ENCODE results near the gene TPX2. TPM values are rescaled to one million over a fixed set of nuclear protein-coding genes. Genes with fewer than 3 reads are reported as not detected.
A peak's percentile ranks its signal among the peaks of the same experiment; 100 is the strongest.

TPX2 gene
- total and polyA plus RNA-seq, 2 donors (not counting 1 experiment from before 2014, with no cell fraction given): 0.30 to 0.31 TPM

DNA sequence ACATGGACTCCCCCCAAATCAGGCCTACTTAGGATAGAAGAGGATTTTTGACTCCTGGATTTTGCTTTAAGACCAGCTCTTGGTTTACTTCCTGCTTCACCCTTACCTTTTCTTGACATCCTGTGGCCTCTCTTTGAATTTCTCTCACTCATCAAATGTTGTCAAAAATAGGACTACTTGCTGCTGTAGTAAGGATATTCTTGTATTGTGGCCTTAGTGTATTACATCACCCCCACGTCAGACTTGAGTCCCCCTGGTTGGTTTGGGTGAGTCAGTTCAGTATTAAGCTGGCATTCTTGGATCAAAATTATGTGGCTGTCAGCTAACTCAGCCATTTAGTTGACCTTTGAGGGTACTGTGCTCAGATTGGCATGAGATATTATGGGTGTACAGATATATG is 1.1 kb downstream of the TPX2 start:
- Histone ChIP-seq H3K4me1 (ENCODE audit: control insufficient read depth in 2 of 2, insufficient read depth in 2 of 2, low read length in 2 of 2) (peaks cover 6 to 18% of the 10 kb centered on the region in 2 donors), H3K4me2 (replicated peaks; ENCODE audit: low read depth, low read length, poor library complexity, severe bottlenecking) (no peak overlapping the region), H3K9ac (ENCODE audit: low read length) (no peak overlapping the region), H3K9me3 (ENCODE audit: control extremely low read depth in 1 of 3, control insufficient read depth in 2 of 3, insufficient read depth in 1 of 3, low read length in 2 of 3) (no peaks in the 10 kb centered on the region), H3K79me2 (ENCODE audit: control insufficient read depth, insufficient read depth, low read length) (peaks cover 4% of the 10 kb centered on the region), H3K36me3 (replicated peaks in 1 of 2; ENCODE audit: control extremely low read depth in 1 of 2, control insufficient read depth in 1 of 2, extremely low read depth in 1 of 2, insufficient read depth in 2 of 2, low read length in 1 of 2) (no peaks in the 10 kb centered on the region), H3K4me3 (ENCODE audit: control extremely low read depth in 1 of 5, extremely low read depth in 1 of 5, insufficient read depth in 1 of 5, low read depth in 2 of 5, low read length in 4 of 5) (no peak overlapping the region), H3K27me3 (replicated peaks in 1 of 4; ENCODE audit: control extremely low read depth in 1 of 4, control insufficient read depth in 3 of 4, insufficient read depth in 4 of 4, low read length in 3 of 4) (no peaks in the 10 kb centered on the region), H4K20me1 (ENCODE audit: control insufficient read depth, insufficient read depth, low read length, poor library complexity, severe bottlenecking) (no peaks in the 10 kb centered on the region), H3K27ac (ENCODE audit: low read length in 2 of 2) (no peak overlapping the region), H2AFZ (ENCODE audit: insufficient read depth, low read depth, low read length, poor library complexity, severe bottlenecking) (peak overlapping the region; percentile 95)
- no peak for ATAC-seq (ENCODE audit: low read depth)
- intact Hi-C loops (cut with micrococcal nuclease): no loop called here
- POLR2A ChIA-PET: no interaction called here
- WGBS (ENCODE audit: insufficient coverage): no CpG with 5 or more reads among the region's 1 CpG
- Mint-ChIP-seq H3K4me1 (no peaks in the 10 kb centered on the region), H3K4me3 (no peak overlapping the region), H3K9me3 (ENCODE audit: insufficient read depth) (no peaks in the 10 kb centered on the region), H3K27ac (no peak overlapping the region), H3K27me3 (no peaks in the 10 kb centered on the region)
- TF ChIP-seq, protein P1, sequence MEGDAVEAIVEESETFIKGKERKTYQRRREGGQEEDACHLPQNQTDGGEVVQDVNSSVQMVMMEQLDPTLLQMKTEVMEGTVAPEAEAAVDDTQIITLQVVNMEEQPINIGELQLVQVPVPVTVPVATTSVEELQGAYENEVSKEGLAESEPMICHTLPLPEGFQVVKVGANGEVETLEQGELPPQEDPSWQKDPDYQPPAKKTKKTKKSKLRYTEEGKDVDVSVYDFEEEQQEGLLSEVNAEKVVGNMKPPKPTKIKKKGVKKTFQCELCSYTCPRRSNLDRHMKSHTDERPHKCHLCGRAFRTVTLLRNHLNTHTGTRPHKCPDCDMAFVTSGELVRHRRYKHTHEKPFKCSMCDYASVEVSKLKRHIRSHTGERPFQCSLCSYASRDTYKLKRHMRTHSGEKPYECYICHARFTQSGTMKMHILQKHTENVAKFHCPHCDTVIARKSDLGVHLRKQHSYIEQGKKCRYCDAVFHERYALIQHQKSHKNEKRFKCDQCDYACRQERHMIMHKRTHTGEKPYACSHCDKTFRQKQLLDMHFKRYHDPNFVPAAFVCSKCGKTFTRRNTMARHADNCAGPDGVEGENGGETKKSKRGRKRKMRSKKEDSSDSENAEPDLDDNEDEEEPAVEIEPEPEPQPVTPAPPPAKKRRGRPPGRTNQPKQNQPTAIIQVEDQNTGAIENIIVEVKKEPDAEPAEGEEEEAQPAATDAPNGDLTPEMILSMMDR (IDR thresholded peaks at IDR 0.05): no peak
- no peak for TF ChIP-seq EZH2 (IDR thresholded peaks at IDR 0.05; ENCODE audit: borderline replicate concordance, insufficient read depth, low read depth, low read length, poor library complexity, severe bottlenecking)
- CTCF ChIA-PET: interaction anchor here (4.1 kb wide), 1 partner anchor 16 kb away, joined by 29 read pairs; no protein-coding TSS in a partner anchor
- no peak for DNase-seq

DNA sequence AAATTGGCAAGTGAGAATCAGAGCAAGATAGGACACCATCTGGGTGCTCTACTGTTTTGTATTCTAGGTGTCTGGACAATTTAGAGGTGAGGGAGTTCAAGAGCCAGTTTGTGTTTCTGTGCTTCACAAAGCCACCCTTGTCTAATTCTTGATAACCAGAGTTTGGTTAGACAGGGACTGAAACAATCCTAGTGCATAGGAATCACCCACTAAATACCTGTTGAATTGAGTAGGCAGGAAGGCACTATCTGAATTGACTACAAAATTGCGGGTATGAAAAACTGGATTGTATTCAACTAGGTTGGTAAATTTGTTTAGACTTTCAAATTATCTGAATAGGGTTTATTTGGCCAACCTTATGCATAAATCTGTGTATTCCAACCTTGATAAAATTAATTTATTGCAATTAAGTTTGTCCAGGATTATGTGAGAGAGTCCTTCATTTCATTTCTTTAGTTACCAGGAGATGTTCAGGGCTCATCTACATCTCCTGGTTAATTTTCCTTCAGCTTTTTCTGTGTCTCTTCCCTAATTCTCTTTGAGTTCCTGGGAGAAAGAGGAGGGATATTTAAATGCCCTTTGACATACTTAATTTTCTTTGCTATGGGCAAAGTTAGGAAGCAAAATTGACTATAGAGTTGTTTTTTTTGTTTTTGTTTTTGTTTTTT is 1.7 kb downstream of the TPX2 start:
- H3K4me3 Mint-ChIP-seq: no peak overlapping the region
- Histone ChIP-seq H3K4me1 (ENCODE audit: control insufficient read depth in 2 of 2, insufficient read depth in 2 of 2, low read length in 2 of 2) (peaks cover 6 to 18% of the 10 kb centered on the region in 2 donors), H3K9me3 (ENCODE audit: control extremely low read depth in 1 of 3, control insufficient read depth in 2 of 3, insufficient read depth in 1 of 3, low read length in 2 of 3) (no peaks in the 10 kb centered on the region), H3K27me3 (replicated peaks in 1 of 4; ENCODE audit: control extremely low read depth in 1 of 4, control insufficient read depth in 3 of 4, insufficient read depth in 4 of 4, low read length in 3 of 4) (no peaks in the 10 kb centered on the region), H3K79me2 (ENCODE audit: control insufficient read depth, insufficient read depth, low read length) (peaks cover 4% of the 10 kb centered on the region), H2AFZ (ENCODE audit: insufficient read depth, low read depth, low read length, poor library complexity, severe bottlenecking) (peak overlapping the region; percentile 95), H3K4me3 (ENCODE audit: control extremely low read depth in 1 of 5, extremely low read depth in 1 of 5, insufficient read depth in 1 of 5, low read depth in 2 of 5, low read length in 4 of 5) (no peak overlapping the region), H3K9ac (ENCODE audit: low read length) (no peak overlapping the region), H3K27ac (ENCODE audit: low read length in 2 of 2) (no peak overlapping the region), H3K36me3 (replicated peaks in 1 of 2; ENCODE audit: control extremely low read depth in 1 of 2, control insufficient read depth in 1 of 2, extremely low read depth in 1 of 2, insufficient read depth in 2 of 2, low read length in 1 of 2) (no peaks in the 10 kb centered on the region), H4K20me1 (ENCODE audit: control insufficient read depth, insufficient read depth, low read length, poor library complexity, severe bottlenecking) (no peaks in the 10 kb centered on the region), H3K4me2 (replicated peaks; ENCODE audit: low read depth, low read length, poor library complexity, severe bottlenecking) (no peak overlapping the region)
- WGBS (ENCODE audit: insufficient coverage): no CpG with 5 or more reads among the region's 1 CpG
- H3K9me3 Mint-ChIP-seq (ENCODE audit: insufficient read depth): no peaks in the 10 kb centered on the region
- ATAC-seq (ENCODE audit: low read depth) (no peak), DNase-seq (no peak)
- CTCF ChIA-PET: interaction anchor here (0.6 to 4.1 kb wide), 2 partner anchors 16 to 67 kb away, joined by 3 to 29 read pairs; no protein-coding TSS in a partner anchor
- no peak overlapping the region for H3K27ac Mint-ChIP-seq
- TF ChIP-seq, protein P1 (IDR thresholded peaks at IDR 0.05): no peak
- TF ChIP-seq EZH2 (IDR thresholded peaks at IDR 0.05; ENCODE audit: borderline replicate concordance, insufficient read depth, low read depth, low read length, poor library complexity, severe bottlenecking): no peak
- H3K27me3 Mint-ChIP-seq: no peaks in the 10 kb centered on the region
- intact Hi-C loops (cut with micrococcal nuclease): no loop called here
- POLR2A ChIA-PET: no interaction called here
- no peaks in the 10 kb centered on the region for H3K4me1 Mint-ChIP-seq

Measured in B cell (primary cell).